ENCODE measurements around the gene LPP. TPM values are rescaled to one million over a fixed set of nuclear protein-coding genes. Genes with fewer than 3 reads are reported as not detected.

Gene LPP
- total and polyA plus RNA-seq, 2 of the 4 experiments (the other 2 are of a cell fraction), result 16.0 to 130 TPM

- intact Hi-C loops (cut with micrococcal nuclease) (no loop called here), dilution Hi-C loops (cut with HindIII; ENCODE audit: low sequenced_read_pairs, unreplicated experiment) (no loop called here), in situ Hi-C loops (cut with MboI; ENCODE audit: low sequenced_read_pairs) (no loop called here)
- H3K4me1 ChIP-seq (ENCODE audit: control insufficient read depth, insufficient read depth, low read length), result 0 out of 2 replicates have a peak, but pooled peaks cover 2% of the 10 kb centered on the region
- no peak overlapping the region for H3K18ac ChIP-seq (ENCODE audit: low read depth, low read length)
- H4K20me1 ChIP-seq (ENCODE audit: insufficient read depth, low read length), result peaks cover 44% of the 10 kb centered on the region
- H4K5ac ChIP-seq (ENCODE audit: low read depth, low read length), result no peak overlapping the region
- no peak overlapping the region for H2AK9ac ChIP-seq (replicated peaks; ENCODE audit: low read depth, low read length, poor library complexity)
- no peaks in the 10 kb centered on the region for H3K27me3 ChIP-seq (ENCODE audit: control insufficient read depth, insufficient read depth, low read length)
- H3K9ac ChIP-seq (ENCODE audit: low read depth, low read length), result no peak overlapping the region
- H4K91ac ChIP-seq (ENCODE audit: insufficient read depth, low read depth, low read length), result no peak overlapping the region
- H2AK5ac ChIP-seq (ENCODE audit: low read depth, low read length), result no peak overlapping the region
- ChIA-PET POLR2A (ENCODE audit: unreplicated experiment) (interaction anchor here (0.6 kb wide), 1 partner anchor 1652 kb away, joined by 9 read pairs; no protein-coding TSS in a partner anchor), CTCF (no interaction called here)
- H3K27ac ChIP-seq (ENCODE audit: insufficient read depth, low read length), result no peak overlapping the region
- H3K4ac ChIP-seq (ENCODE audit: low read depth, low read length), result no peak overlapping the region
- no peak overlapping the region for H3K14ac ChIP-seq (replicated peaks; ENCODE audit: low read depth, low read length)
- no peak overlapping the region for H2BK120ac ChIP-seq (ENCODE audit: low read depth, low read length)
- H4K8ac ChIP-seq (ENCODE audit: low read depth in 2 of 2, low read length in 2 of 2), result no peak overlapping the region
- H2AFZ ChIP-seq (replicated peaks; ENCODE audit: low read length, poor library complexity), result no peak overlapping the region
- no peak for DNase-seq
- TF ChIP-seq USF2 (IDR thresholded peaks at IDR 0.05; ENCODE audit: low read depth, low read length) (no peak), FOS (IDR thresholded peaks at IDR 0.05; ENCODE audit: low read depth, low read length) (no peak), SMC3 (IDR thresholded peaks at IDR 0.05; ENCODE audit: low read depth, low read length) (no peak), MXI1 (IDR thresholded peaks at IDR 0.05; ENCODE audit: borderline replicate concordance, low read depth, low read length) (no peak), RFX5 (IDR thresholded peaks at IDR 0.05; ENCODE audit: low read depth, low read length) (no peak), MAZ (IDR thresholded peaks at IDR 0.05; ENCODE audit: borderline replicate concordance, low read depth, low read length) (no peak), RAD21 (IDR thresholded peaks at IDR 0.05; ENCODE audit: low read length) (no peak), NFE2L2 (IDR thresholded peaks at IDR 0.05; ENCODE audit: low read depth, low read length) (no peak), CTCF (conservative IDR thresholded peaks at IDR 0.05; ENCODE audit: low read depth, low read length) (no peak), CEBPB (IDR thresholded peaks at IDR 0.05; ENCODE audit: low read depth, low read length) (no peak), RCOR1 (IDR thresholded peaks at IDR 0.05; ENCODE audit: insufficient replicate concordance, low read length) (no peak), CHD1 (IDR thresholded peaks at IDR 0.05; ENCODE audit: low read depth, low read length) (no peak), POLR2A (IDR thresholded peaks at IDR 0.05; ENCODE audit: low read depth, low read length) (no peak), MAFK (IDR thresholded peaks at IDR 0.05; ENCODE audit: low read depth, low read length) (no peak), BHLHE40 (IDR thresholded peaks at IDR 0.05; ENCODE audit: low read depth, low read length) (no peak)
- peaks cover 3% of the 10 kb centered on the region; the same call in 1 of the 2 replicates for H3K9me1 ChIP-seq (ENCODE audit: insufficient read depth, low read length)
- H2BK5ac ChIP-seq (ENCODE audit: low read depth, low read length, poor library complexity, severe bottlenecking), result no peak overlapping the region
- H3K23ac ChIP-seq (ENCODE audit: low read depth, low read length), result no peak overlapping the region
- no peaks in the 10 kb centered on the region for H3K36me3 ChIP-seq (ENCODE audit: control insufficient read depth, insufficient read depth, low read length)
- no peak overlapping the region for H2BK20ac ChIP-seq (ENCODE audit: low read depth, low read length)
- no peak overlapping the region for H2BK15ac ChIP-seq (ENCODE audit: low read depth, low read length)
- no peak overlapping the region for H3K4me2 ChIP-seq (ENCODE audit: low read depth, low read length)
- H3K4me3 ChIP-seq (ENCODE audit: insufficient read depth, low read depth, low read length), result no peak overlapping the region
- H3K79me1 ChIP-seq (ENCODE audit: low read depth in 1 of 2, low read length in 2 of 2), result peaks cover 59 to 84% of the 10 kb centered on the region in 2 experiments
- no peaks in the 10 kb centered on the region for H3K9me3 ChIP-seq (ENCODE audit: control insufficient read depth, insufficient read depth, low read length)
- H3K56ac ChIP-seq (ENCODE audit: extremely low read depth, insufficient read depth, low read length), result no peak overlapping the region
- no CpG with 5 or more reads among the region's 3 CpGs for WGBS, 2 experiments (ENCODE audit: extremely low coverage in 2 of 2, insufficient read length in 1 of 2)
- ATAC-seq (ENCODE audit: low read depth), result no peak
- no TSS peak for BruUV-seq (replicated peaks)
These were observed 242.9 kb downstream of the LPP start for GRCh38 chr3:188396900-188397299.
